GM23248 (cell line): ENCODE measurements around the gene TRDN. TPM values are rescaled to one million over a fixed set of nuclear protein-coding genes. Genes with fewer than 3 reads are reported as not detected.

ENCODE experiments used
- DNase-seq: peaks from one replicate; pipeline ENCODE4 v3.0.0-alpha.2; 2015
- H2AFZ ChIP-seq: fragments of 200-600 bp; sonication (generic); 2 replicates; pipeline ENCODE4 v1.6.1; 2016; ENCODE audit warnings: antibody characterized with exemption
- H3F3A ChIP-seq: fragments of 200-600 bp; sonication (generic); 2 replicates; pipeline ENCODE4 v1.6.1; 2016; ENCODE audit warnings: mild to moderate bottlenecking, antibody characterized with exemption, mixed run types; ENCODE audit not compliant: insufficient read depth
- H3K27ac ChIP-seq: fragments of 200-600 bp; sonication (generic); 2 replicates; pipeline ENCODE4 v1.5.1; 2016; ENCODE audit warnings: mild to moderate bottlenecking
- H3K27me3 ChIP-seq: fragments of 200-600 bp; sonication (generic); replicated peaks from 2 replicates; pipeline ENCODE4 v1.6.1; 2016; ENCODE audit warnings: mild to moderate bottlenecking; ENCODE audit not compliant: insufficient read depth
- H3K36me3 ChIP-seq: fragments of 200-600 bp; sonication (generic); 2 replicates; pipeline ENCODE4 v1.6.1; 2016; ENCODE audit warnings: low read depth, mild to moderate bottlenecking
- H3K4me1 ChIP-seq: fragments of 200-600 bp; sonication (generic); 2 replicates; pipeline ENCODE4 v1.6.1; 2016; ENCODE audit warnings: mild to moderate bottlenecking; ENCODE audit not compliant: insufficient read depth
- H3K4me2 ChIP-seq: fragments of 200-600 bp; sonication (generic); one replicate; pipeline ENCODE4 v1.6.1; 2016; ENCODE audit warnings: mild to moderate bottlenecking; ENCODE audit not compliant: unreplicated experiment
- H3K4me3 ChIP-seq: fragments of 200-600 bp; sonication (generic); 2 replicates; pipeline ENCODE4 v1.5.1; 2016; ENCODE audit warnings: mild to moderate bottlenecking
- H3K79me2 ChIP-seq: fragments of 200-600 bp; sonication (generic); 2 replicates; pipeline ENCODE4 v1.6.1; 2016; ENCODE audit warnings: mild to moderate bottlenecking; ENCODE audit not compliant: insufficient read depth
- H3K9ac ChIP-seq: fragments of 200-600 bp; sonication (generic); 2 replicates; pipeline ENCODE4 v1.6.1; 2016; ENCODE audit warnings: mild to moderate bottlenecking
- H3K9me2 ChIP-seq: fragments of 200-600 bp; sonication (generic); 2 replicates; pipeline ENCODE4 v1.6.1; 2016; ENCODE audit warnings: mixed run types, mild to moderate bottlenecking, moderate library complexity; ENCODE audit not compliant: insufficient read depth
- H3K9me3 ChIP-seq: fragments of 200-600 bp; sonication (generic); one replicate; pipeline ENCODE4 v1.6.1; 2017; ENCODE audit warnings: low read depth
- H4K20me1 ChIP-seq: fragments of 200-600 bp; sonication (generic); 2 replicates; pipeline ENCODE4 v1.6.0; 2016; ENCODE audit not compliant: insufficient read depth
- EZH2 ChIP-seq: fragments of 200-600 bp; sonication (generic); IDR thresholded peaks from 2 replicates; pipeline ENCODE4 v1.6.1; 2018; ENCODE audit warnings: antibody characterized with exemption, mild to moderate bottlenecking; ENCODE audit not compliant: insufficient read depth, poor library complexity, severe bottlenecking
- EZH2phosphoT487 ChIP-seq: fragments of 200-600 bp; sonication (generic); IDR thresholded peaks from 2 replicates; pipeline ENCODE4 v1.6.1; 2018; ENCODE audit warnings: antibody characterized with exemption, moderate library complexity, mild to moderate bottlenecking, low read depth; ENCODE audit not compliant: insufficient read depth
- WGBS, 2 experiments: methylation state at CpG; one replicate each; pipeline ENCODE4 v1.1.6; 2015 to 2017; ENCODE audit warnings: low lambda C conversion rate in 2 of 2, low coverage in 1 of 2; ENCODE audit errors: missing lambda C conversion rate in 2 of 2; 5-methylcytosine and 5-hydroxymethylcytosine counted together
- in situ Hi-C: fragments of 300-500 bp; cut with MboI; formaldehyde crosslinking; loops from 2 replicates; pipeline ENCODE4 v1.15.0; 2020
- polyA plus RNA-seq: library from polyadenylated mRNA; unstranded; fragments of >200 nt; fragmentation: Nextera tagmentation; extraction: Ambion mirVana; gene quantifications from 2 replicates; pipeline ENCODE4 v1.2.1, GENCODE V29; 2016
- total RNA-seq: library from RNA; depleted of rRNA; stranded (reverse); fragments of >200 nt; shearing (Covaris generic); gene quantifications from 2 replicates; pipeline ENCODE4 v1.2.3, GENCODE V29; 2014

Gene TRDN
- total and polyA plus RNA-seq, 2 experiments from 2014 or later, result not detected

- no peak overlapping the region for H3K9ac ChIP-seq
- H3F3A ChIP-seq, result no peaks in the 10 kb centered on the region
- H3K9me2 ChIP-seq, result no peaks in the 10 kb centered on the region
- in situ Hi-C loops, result no loop called here
- no peak overlapping the region for H3K27ac ChIP-seq
- H3K36me3 ChIP-seq, result no peaks in the 10 kb centered on the region
- H3K4me2 ChIP-seq, result no peak overlapping the region
- H3K27me3 ChIP-seq, result peaks cover 1% of the 10 kb centered on the region; the same call in 1 of the 2 replicates
- H3K4me1 ChIP-seq, result no peaks in the 10 kb centered on the region
- H3K9me3 ChIP-seq, result no peaks in the 10 kb centered on the region
- DNase-seq, result no peak
- H2AFZ ChIP-seq, result no peak overlapping the region
- no peak for TF ChIP-seq EZH2
- TF ChIP-seq EZH2phosphoT487, result no peak
- H3K4me3 ChIP-seq, result no peak overlapping the region
- no peaks in the 10 kb centered on the region for H4K20me1 ChIP-seq
- H3K79me2 ChIP-seq, result no peaks in the 10 kb centered on the region
- 34 to 45% methylated on average over 2 of the region's 2 CpGs for WGBS, 2 experiments
These were observed 90.2 kb downstream of the TRDN start for GRCh38 chr6:123546537-123546936.

- H3K27ac ChIP-seq, result no peak overlapping the region
- no peak overlapping the region for H3K9ac ChIP-seq
- H3K9me3 ChIP-seq, result no peaks in the 10 kb centered on the region
These were observed 95.3 kb downstream of the TRDN start for GRCh38 chr6:123541462-123541861.

GRCh38 chr6:123533862-123534648, 102.7 kb downstream of the TRDN start:
- no peaks in the 10 kb centered on the region for H3K9me2 ChIP-seq
- no peaks in the 10 kb centered on the region for H3F3A ChIP-seq
- H4K20me1 ChIP-seq, result no peaks in the 10 kb centered on the region
- TF ChIP-seq EZH2 (no peak), EZH2phosphoT487 (no peak)
- in situ Hi-C loops, result no loop called here
- H3K4me3 ChIP-seq, result no peak overlapping the region
- WGBS, 2 experiments, result 0% methylated on average over 2 of the region's 2 CpGs
- no peak for DNase-seq
- H3K27me3 ChIP-seq, result no peaks in the 10 kb centered on the region
- H3K9me3 ChIP-seq, result no peaks in the 10 kb centered on the region
- no peak overlapping the region for H2AFZ ChIP-seq
- no peaks in the 10 kb centered on the region for H3K4me1 ChIP-seq
- no peaks in the 10 kb centered on the region for H3K36me3 ChIP-seq
- H3K27ac ChIP-seq, result no peak overlapping the region
- no peaks in the 10 kb centered on the region for H3K79me2 ChIP-seq
- H3K4me2 ChIP-seq, result no peak overlapping the region
- H3K9ac ChIP-seq, result no peak overlapping the region

More at GRCh38 chr6:123541462-123541861, 95.3 kb downstream of the TRDN start:
- Histone ChIP-seq H3F3A (no peaks in the 10 kb centered on the region), H3K4me1 (no peaks in the 10 kb centered on the region), H3K4me3 (no peak overlapping the region), H3K9me2 (no peaks in the 10 kb centered on the region), H3K4me2 (no peak overlapping the region), H3K27me3 (no peaks in the 10 kb centered on the region), H2AFZ (no peak overlapping the region), H3K36me3 (no peaks in the 10 kb centered on the region), H3K79me2 (no peaks in the 10 kb centered on the region), H4K20me1 (no peaks in the 10 kb centered on the region)
- 36 to 53% methylated on average over 4 of the region's 4 CpGs for WGBS, 2 experiments
- TF ChIP-seq EZH2phosphoT487, result no peak
- TF ChIP-seq EZH2, result no peak
- in situ Hi-C loops, result no loop called here
- no peak for DNase-seq

GRCh38 chr6:123529843-123530242, 106.9 kb downstream of the TRDN start:
- no peaks in the 10 kb centered on the region for H3K79me2 ChIP-seq
- in situ Hi-C loops, result no loop called here
- no peaks in the 10 kb centered on the region for H3K4me1 ChIP-seq
- no peak for DNase-seq
- H3K27ac ChIP-seq, result no peak overlapping the region
- no peak overlapping the region for H3K9ac ChIP-seq
- 55 to 72% methylated on average over 1 of the region's 1 CpG for WGBS, 2 experiments
- no peaks in the 10 kb centered on the region for H3K9me2 ChIP-seq
- H3K36me3 ChIP-seq, result no peaks in the 10 kb centered on the region
- no peak for TF ChIP-seq EZH2
- TF ChIP-seq EZH2phosphoT487, result no peak
- H2AFZ ChIP-seq, result no peak overlapping the region
- no peak overlapping the region for H3K4me3 ChIP-seq
- H3K27me3 ChIP-seq, result no peaks in the 10 kb centered on the region
- H4K20me1 ChIP-seq, result no peaks in the 10 kb centered on the region
- no peak overlapping the region for H3K4me2 ChIP-seq
- no peaks in the 10 kb centered on the region for H3F3A ChIP-seq
- no peaks in the 10 kb centered on the region for H3K9me3 ChIP-seq
